GM10847 (cell line): ENCODE measurements around the gene DNM3.

Experiments
- POLR2A ChIP-seq: IDR thresholded peaks from 2 replicates; pipeline ENCODE4 v1.6.1; 2011; ENCODE audit not compliant: insufficient read length; ENCODE audit errors: extremely low read depth

Gene DNM3

GRCh38 chr1:171841050-171841910, at the start of gene DNM3:
Gene DNM3, plus strand, starts transcription at chr1:171841498. Its CDS starts 159 bp downstream, at chr1:171841657.
- no peak for TF ChIP-seq POLR2A

- no peak for TF ChIP-seq POLR2A
Observed at GRCh38 chr1:171792656-171793369, 48.5 kb upstream of the DNM3 start.

GRCh38 chr1:171793636-171794035, 47.7 kb upstream of the DNM3 start:
- TF ChIP-seq POLR2A = no peak

- TF ChIP-seq POLR2A = no peak
Observed at GRCh38 chr1:171794085-171794484, 47.2 kb upstream of the DNM3 start.

GRCh38 chr1:171796592-171796991, 44.7 kb upstream of the DNM3 start:
- TF ChIP-seq POLR2A = no peak

- TF ChIP-seq POLR2A = no peak
Observed at GRCh38 chr1:171798311-171798710, 43.0 kb upstream of the DNM3 start.

GRCh38 chr1:171798765-171799164, 42.5 kb upstream of the DNM3 start:
- TF ChIP-seq POLR2A = no peak

GRCh38 chr1:171799166-171799565, 42.1 kb upstream of the DNM3 start:
- no peak for TF ChIP-seq POLR2A

- no peak for TF ChIP-seq POLR2A
Observed at GRCh38 chr1:171800342-171800741, 41.0 kb upstream of the DNM3 start.

- no peak for TF ChIP-seq POLR2A
Observed at GRCh38 chr1:171800851-171801250, 40.4 kb upstream of the DNM3 start.

GRCh38 chr1:171801487-171801891, 39.8 kb upstream of the DNM3 start:
- TF ChIP-seq POLR2A = no peak

GRCh38 chr1:171802207-171802606, 39.1 kb upstream of the DNM3 start:
- no peak for TF ChIP-seq POLR2A

- TF ChIP-seq POLR2A = no peak
Observed at GRCh38 chr1:171803045-171803444, 38.3 kb upstream of the DNM3 start.

- no peak for TF ChIP-seq POLR2A
Observed at GRCh38 chr1:171803461-171804022, 37.8 kb upstream of the DNM3 start.

- no peak for TF ChIP-seq POLR2A
Observed at GRCh38 chr1:171805395-171806115, 35.7 kb upstream of the DNM3 start.
